ENCODE results near the gene ZC3H7A. TPM values are rescaled to one million over a fixed set of nuclear protein-coding genes. Genes with fewer than 3 reads are reported as not detected.

ZC3H7A gene
- 34.6 and 58.9 TPM in 2 replicates for total RNA-seq

GRCh38 chr16:11797166-11797956 lies at the start of gene ZC3H7A:
Gene ZC3H7A, minus strand, starts transcription at chr16:11797258. Its CDS starts 14,904 bp downstream, at chr16:11782354.

GRCh38 chr16:11742536-11743307 lies 54.3 kb downstream of the ZC3H7A start, which contains the start of gene TXNDC11:
Gene TXNDC11, minus strand, starts transcription at chr16:11742857. Its CDS starts 127 bp downstream, at chr16:11742730.

Small RNAs within 50 kb of the gene (small RNA-seq; reads per million reads assigned to genes)
- gene RF00017 (ENCODE audit: low replicate concordance), result not detected

Other genes starting within 250 kb of the ZC3H7A start
- 57.3 and 86.7 TPM in 2 replicates for gene LITAF, start 210.3 kb downstream of the ZC3H7A start, total RNA-seq
- gene SNN, start 128.8 kb downstream of the ZC3H7A start, total RNA-seq, result 5.0 and 8.3 TPM in 2 replicates
- gene TXNDC11, start 54.4 kb downstream of the ZC3H7A start, total RNA-seq, result 47.0 and 61.5 TPM in 2 replicates
- gene RSL1D1, start 54.3 kb upstream of the ZC3H7A start, total RNA-seq, result 125 and 167 TPM in 2 replicates
- 111 and 153 TPM in 2 replicates for gene GSPT1, start 118.7 kb upstream of the ZC3H7A start, total RNA-seq
- 2.6 and 5.5 TPM in 2 replicates for gene NPIPB2, start 144.8 kb upstream of the ZC3H7A start, total RNA-seq
- not detected in 2 replicates for gene TNFRSF17, start 168.0 kb upstream of the ZC3H7A start, total RNA-seq
- gene SNX29, start 179.5 kb upstream of the ZC3H7A start, total RNA-seq, result 16.0 and 23.6 TPM in 2 replicates

Data from placental pericyte (primary cell).